CD4-positive, alpha-beta T cell (primary cell): Measurements from ENCODE around the gene MUC6. TPM values are rescaled to one million over a fixed set of nuclear protein-coding genes. Genes with fewer than 3 reads are reported as not detected.

ENCODE experiments used
- ATAC-seq: fragments of 200-7000 bp; cut with Tn5 transposase; one replicate; pipeline ENCODE4 v1.10.0; 2022; ENCODE audit warnings: mild to moderate bottlenecking; ENCODE audit not compliant: poor library complexity
- CTCF ChIA-PET: fragments of 350-600 bp; sonication (Branson Sonifier 250); formaldehyde crosslinking; loops from one replicate; lab custom pipeline; 2021; ENCODE audit warnings: antibody characterized with exemption, inconsistent platforms; lab: Charles Lee
- POLR2A ChIA-PET: fragments of 350-600 bp; sonication (Branson Sonifier 250); formaldehyde crosslinking; loops from one replicate; lab custom pipeline; 2021; ENCODE audit warnings: antibody characterized with exemption, inconsistent platforms; lab: Charles Lee
- DNase-seq, 14 experiments: peaks; one replicate each; pipeline ENCODE4 v3.0.0-alpha.2; 2013 to 2020; ENCODE audit warnings: mixed read lengths in 2 of 14
- H3K27ac ChIP-seq, 2 donors: one replicate each; pipeline versions ENCODE4 v1.5.1 to v1.7.0; 2013; ENCODE audit warnings: low read length in 2 of 2, low read depth in 1 of 2, mild to moderate bottlenecking in 1 of 2
- H3K27me3 ChIP-seq, 2 experiments: 1 replicate in 1 of 2; 2 replicates in 1 of 2; pipeline versions ENCODE4 v1.6.1 to v1.7.0; 2013; ENCODE audit warnings: low read length in 2 of 2, control low read depth in 1 of 2, mild to moderate bottlenecking in 1 of 2, moderate library complexity in 1 of 2; ENCODE audit not compliant: insufficient read depth in 2 of 2, control insufficient read depth in 1 of 2
- H3K36me3 ChIP-seq: one replicate; pipeline ENCODE4 v1.6.1; 2013; ENCODE audit warnings: low read length, control low read depth; ENCODE audit not compliant: insufficient read depth
- H3K4me1 ChIP-seq: one replicate; pipeline ENCODE4 v1.6.1; 2013; ENCODE audit warnings: low read length, control low read depth; ENCODE audit not compliant: insufficient read depth
- H3K4me3 ChIP-seq: one replicate; pipeline ENCODE4 v1.5.1; 2013; ENCODE audit warnings: mild to moderate bottlenecking, low read length, moderate library complexity
- H3K9me3 ChIP-seq, 2 experiments: 1 replicate in 1 of 2; 2 replicates in 1 of 2; pipeline versions ENCODE4 v1.6.1 to v1.7.0; 2013; ENCODE audit warnings: low read length in 2 of 2, mild to moderate bottlenecking in 2 of 2, control low read depth in 1 of 2, moderate library complexity in 1 of 2; ENCODE audit not compliant: control insufficient read depth in 1 of 2, insufficient read depth in 1 of 2
- H3K27ac Mint-ChIP-seq: one replicate; pipeline ENCODE4 v1.8.0; 2020; ENCODE audit warnings: mixed read lengths
- H3K27me3 Mint-ChIP-seq: one replicate; pipeline ENCODE4 v1.8.0; 2021; ENCODE audit warnings: mixed read lengths
- H3K36me3 Mint-ChIP-seq: one replicate; pipeline ENCODE4 v1.8.0; 2021; ENCODE audit warnings: low read depth, mixed read lengths
- H3K4me1 Mint-ChIP-seq: one replicate; pipeline ENCODE4 v1.8.0; 2021; ENCODE audit warnings: low read depth, mixed read lengths
- H3K4me3 Mint-ChIP-seq: one replicate; pipeline ENCODE4 v1.8.0; 2020; ENCODE audit warnings: mild to moderate bottlenecking, mixed read lengths
- H3K9me3 Mint-ChIP-seq: one replicate; pipeline ENCODE4 v1.8.0; 2020; ENCODE audit warnings: mixed read lengths
- intact Hi-C, 2 experiments: fragments of 100-400 bp; cut with DNase I in 1 of 2; cut with micrococcal nuclease in 1 of 2; formaldehyde crosslinking; loops; one replicate each; pipeline versions ENCODE4 v1.15.1 to v1.9.0; 2023 to 2025; cut with DNase I, micrococcal nuclease
- total RNA-seq, 174 experiments: library from RNA in 2 of 174; stranded (reverse) in 2 of 174; gene quantifications; one replicate each; pipeline ENCODE4 v1.2.3 and lab custom pipeline; 2021 to 2026
- TF ChIP-seq, protein P1 (sequence below): fragments of 200-600 bp; IDR thresholded peaks from one replicate; pipeline ENCODE4 v1.8.0; 2022; ENCODE audit warnings: antibody characterized with exemption, mild to moderate bottlenecking

MUC6 gene
- total RNA-seq, 2 experiments from 2014 or later = not detected

DNA sequence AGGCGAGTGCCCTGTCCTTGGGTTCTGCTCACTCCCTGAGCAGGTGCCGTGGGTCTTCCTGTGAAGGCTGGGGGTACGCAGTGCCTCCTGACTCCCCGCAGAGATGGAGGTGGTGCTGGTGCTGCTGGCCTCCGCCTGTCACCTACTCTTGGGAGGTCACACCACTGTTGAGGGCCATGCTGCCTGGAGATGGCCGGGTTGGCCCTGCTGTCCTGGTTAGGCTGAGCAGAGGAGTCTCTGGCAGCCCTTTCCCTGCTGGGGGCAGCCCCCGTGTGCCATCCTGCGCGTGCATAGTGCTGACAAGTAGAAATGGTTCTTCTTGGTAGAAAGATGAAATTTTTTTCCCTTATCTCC is 49.6 kb downstream of the MUC6 start:
- Histone ChIP-seq H3K36me3 (peaks cover 77% of the 10 kb centered on the region), H3K4me3 (no peak overlapping the region), H3K9me3 (no peaks in the 10 kb centered on the region), H3K27ac (no peak overlapping the region), H3K4me1 (no peaks in the 10 kb centered on the region), H3K27me3 (no peaks in the 10 kb centered on the region)
- Mint-ChIP-seq H3K4me3 (no peak overlapping the region), H3K27ac (no peak overlapping the region), H3K4me1 (no peaks in the 10 kb centered on the region), H3K9me3 (no peaks in the 10 kb centered on the region), H3K27me3 (no peaks in the 10 kb centered on the region), H3K36me3 (peaks cover 72% of the 10 kb centered on the region)
- intact Hi-C loops = no loop called here
- CTCF ChIA-PET = no interaction called here
- POLR2A ChIA-PET = no interaction called here
- ATAC-seq = no peak
- DNase-seq = no peak
- TF ChIP-seq, protein P1, sequence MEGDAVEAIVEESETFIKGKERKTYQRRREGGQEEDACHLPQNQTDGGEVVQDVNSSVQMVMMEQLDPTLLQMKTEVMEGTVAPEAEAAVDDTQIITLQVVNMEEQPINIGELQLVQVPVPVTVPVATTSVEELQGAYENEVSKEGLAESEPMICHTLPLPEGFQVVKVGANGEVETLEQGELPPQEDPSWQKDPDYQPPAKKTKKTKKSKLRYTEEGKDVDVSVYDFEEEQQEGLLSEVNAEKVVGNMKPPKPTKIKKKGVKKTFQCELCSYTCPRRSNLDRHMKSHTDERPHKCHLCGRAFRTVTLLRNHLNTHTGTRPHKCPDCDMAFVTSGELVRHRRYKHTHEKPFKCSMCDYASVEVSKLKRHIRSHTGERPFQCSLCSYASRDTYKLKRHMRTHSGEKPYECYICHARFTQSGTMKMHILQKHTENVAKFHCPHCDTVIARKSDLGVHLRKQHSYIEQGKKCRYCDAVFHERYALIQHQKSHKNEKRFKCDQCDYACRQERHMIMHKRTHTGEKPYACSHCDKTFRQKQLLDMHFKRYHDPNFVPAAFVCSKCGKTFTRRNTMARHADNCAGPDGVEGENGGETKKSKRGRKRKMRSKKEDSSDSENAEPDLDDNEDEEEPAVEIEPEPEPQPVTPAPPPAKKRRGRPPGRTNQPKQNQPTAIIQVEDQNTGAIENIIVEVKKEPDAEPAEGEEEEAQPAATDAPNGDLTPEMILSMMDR = no peak

DNA sequence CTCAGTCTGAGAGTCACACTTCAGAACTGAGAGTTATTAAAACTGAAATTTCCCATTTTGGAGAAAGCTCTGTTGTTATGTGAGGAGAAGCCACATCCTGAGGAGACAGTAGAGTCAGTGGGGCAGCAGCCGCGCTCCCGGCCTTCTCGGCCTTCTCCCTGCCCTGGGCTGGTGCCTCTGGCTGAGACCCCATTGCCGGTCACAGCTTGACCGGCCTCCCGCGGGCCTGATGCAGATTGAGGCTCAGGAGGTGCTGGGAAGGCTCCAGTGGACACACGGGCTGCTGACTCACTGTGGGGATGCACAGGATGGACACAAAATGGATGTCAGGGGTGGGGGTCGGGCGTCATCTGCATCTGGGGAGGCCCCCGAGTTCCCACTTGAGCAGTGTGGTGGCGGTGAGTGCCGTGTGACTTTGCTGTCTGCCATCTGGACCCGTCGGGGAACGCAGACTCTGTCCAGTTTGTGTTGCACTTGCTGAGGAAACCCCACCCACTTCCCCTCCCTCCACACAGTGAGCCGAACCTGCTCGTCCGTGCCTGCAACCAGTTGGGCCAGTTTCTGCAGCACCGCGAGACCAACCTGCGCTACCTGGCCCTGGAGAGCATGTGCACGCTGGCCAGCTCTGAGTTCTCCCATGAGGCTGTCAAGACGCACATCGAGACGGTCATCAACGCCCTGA is 50.1 kb downstream of the MUC6 start:
- TF ChIP-seq, protein P1 = no peak
- Mint-ChIP-seq H3K27me3 (no peaks in the 10 kb centered on the region), H3K9me3 (no peaks in the 10 kb centered on the region), H3K27ac (no peak overlapping the region), H3K36me3 (peaks cover 73% of the 10 kb centered on the region), H3K4me3 (no peak overlapping the region), H3K4me1 (no peaks in the 10 kb centered on the region)
- no peak overlapping the region for H3K27ac ChIP-seq
- no peaks in the 10 kb centered on the region for H3K27me3 ChIP-seq
- CTCF ChIA-PET = no interaction called here
- H3K36me3 ChIP-seq = peaks cover 80% of the 10 kb centered on the region
- no peak overlapping the region for H3K4me3 ChIP-seq
- no peaks in the 10 kb centered on the region for H3K4me1 ChIP-seq
- intact Hi-C loops = no loop called here
- no peaks in the 10 kb centered on the region for H3K9me3 ChIP-seq
- no peak for ATAC-seq
- POLR2A ChIA-PET = no interaction called here
- DNase-seq = no peak

DNA sequence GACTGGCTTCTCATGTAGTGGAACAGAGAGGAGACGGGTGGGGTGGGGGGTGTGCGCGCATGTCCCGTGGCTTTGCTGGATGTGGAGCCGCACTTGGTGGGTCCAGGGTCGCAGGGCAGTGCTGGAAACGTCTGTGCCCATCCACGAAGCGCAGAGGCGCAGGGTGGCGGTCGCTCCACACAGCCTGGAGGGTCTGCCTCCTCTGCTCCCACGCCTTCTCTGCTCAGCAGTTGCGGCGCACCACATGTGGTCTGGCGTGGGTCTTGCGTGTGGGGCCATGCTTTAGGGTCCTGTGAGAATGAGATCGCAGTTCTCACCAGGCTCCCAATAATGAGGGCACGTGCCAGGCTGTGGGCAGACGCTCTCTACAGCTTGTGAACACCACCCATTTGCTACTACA is 50.7 kb downstream of the MUC6 start:
- H3K27me3 ChIP-seq = no peaks in the 10 kb centered on the region
- intact Hi-C loops = no loop called here
- ATAC-seq (no peak), DNase-seq (no peak)
- Mint-ChIP-seq H3K4me1 (no peaks in the 10 kb centered on the region), H3K27me3 (no peaks in the 10 kb centered on the region), H3K27ac (no peak overlapping the region), H3K4me3 (no peak overlapping the region), H3K36me3 (peaks cover 73% of the 10 kb centered on the region), H3K9me3 (no peaks in the 10 kb centered on the region)
- H3K4me3 ChIP-seq = no peak overlapping the region
- no peaks in the 10 kb centered on the region for H3K4me1 ChIP-seq
- TF ChIP-seq, protein P1 = no peak
- ChIA-PET CTCF (no interaction called here), POLR2A (no interaction called here)
- H3K27ac ChIP-seq = no peak overlapping the region
- H3K9me3 ChIP-seq = no peaks in the 10 kb centered on the region
- peaks cover 76% of the 10 kb centered on the region for H3K36me3 ChIP-seq
